Heart right ventricle (tissue), 16 donors: ENCODE data around the gene PKD1L1. TPM values are rescaled to one million over a fixed set of nuclear protein-coding genes. Genes with fewer than 3 reads are reported as not detected.
"Not testable (repeated sequence)": the region's sequence is repeated elsewhere in the genome, so short reads cannot be mapped to it uniquely, and the experiment has no call there.

ENCODE experiments used
- ATAC-seq, 8 donors: fragments of 200-7000 bp; cut with Tn5 transposase; one replicate each; pipeline ENCODE4 v1.9.1; 2020; ENCODE audit warnings: mild to moderate bottlenecking in 8 of 8, moderate library complexity in 8 of 8, moderate number of reproducible peaks in 1 of 8
- DNase-seq, 2 donors: peaks; one replicate each; pipeline ENCODE4 v3.0.0-alpha.2; 2020
- H3K27ac ChIP-seq, 10 donors: fragments of 200-600 bp; sonication (generic) in 2 of 10; one replicate each; pipeline versions ENCODE4 v1.5.0 to v1.8.0; 2020 to 2022; ENCODE audit warnings: mild to moderate bottlenecking in 3 of 10
- H3K27me3 ChIP-seq, 7 donors: fragments of 200-600 bp; one replicate each; pipeline ENCODE4 v1.8.0; 2021 to 2022; ENCODE audit warnings: mild to moderate bottlenecking in 2 of 7
- H3K36me3 ChIP-seq, 9 donors: fragments of 200-600 bp; sonication (generic) in 1 of 9; one replicate each; pipeline versions ENCODE4 v1.5.0 to v1.8.0; 2020 to 2022; ENCODE audit warnings: mild to moderate bottlenecking in 2 of 9
- H3K4me1 ChIP-seq, 9 donors: fragments of 200-600 bp; sonication (generic) in 1 of 9; one replicate each; pipeline versions ENCODE4 v1.5.0 to v1.8.0; 2020 to 2022; ENCODE audit warnings: mild to moderate bottlenecking in 4 of 9
- H3K4me3 ChIP-seq, 10 donors: fragments of 200-600 bp; sonication (generic) in 2 of 10; one replicate each; pipeline versions ENCODE4 v1.5.0 to v1.8.0; 2020 to 2022; ENCODE audit warnings: mild to moderate bottlenecking in 7 of 10, moderate library complexity in 2 of 10
- H3K9me3 ChIP-seq, 11 donors: fragments of 200-600 bp in 10 of 11; sonication (generic) in 2 of 11; one replicate each; pipeline versions ENCODE4 v1.5.0 to v1.8.0; 2013 to 2022; ENCODE audit warnings: mild to moderate bottlenecking in 2 of 11, control low read depth in 1 of 11, moderate library complexity in 1 of 11
- CTCF ChIP-seq, 9 donors: fragments of 200-600 bp; sonication (generic) in 2 of 9; IDR thresholded peaks; one replicate each; pipeline versions ENCODE4 v1.5.0 to v1.8.0; 2021 to 2022; ENCODE audit warnings: antibody characterized with exemption in 9 of 9, mild to moderate bottlenecking in 5 of 9, moderate library complexity in 1 of 9
- WGBS, 2 donors: extraction: QIAGEN DNeasy Blood & Tissue Kit; methylation state at CpG; one replicate each; pipeline ENCODE4 v1.1.7; 2013; ENCODE audit warnings: inconsistent platforms in 1 of 2; 5-methylcytosine and 5-hydroxymethylcytosine counted together
- intact Hi-C, 10 donors: fragments of 100-400 bp; cut with DNase I; formaldehyde crosslinking; loops; one replicate each; pipeline versions ENCODE4 v1.11.1 to v1.14.2; 2022
- polyA plus RNA-seq, 2 donors: library from polyadenylated mRNA; stranded (reverse); fragments of 200-250 nt; gene quantifications; one replicate each; pipeline ENCODE4 v1.2.3, GENCODE V29; 2013
- total RNA-seq, 10 donors: library from RNA; stranded (reverse); fragmentation: NEBNext Ultra II Directional in 3 of 10; extraction: Animal tissue kit (Norgen Biotek cat#: 25700) in 3 of 10; gene quantifications; one replicate each; pipeline versions ENCODE4 v1.2.1 to v1.2.4, GENCODE V29; 2021 to 2023
- donor health status: Arrhythmogenic right ventricular cardiomyopathy.
- donor health status: ischemic (EF 13 %, LVEDD 7.1; RV severe dilation, severe dysfunction).
- donor health status: healthy with polysubstance abuse.
- donor health status: DM: no; HTN: yes; CAD: no.
- donor health status: DM: no; HTN: no; CAD: no.
- donor health status: ischemic (EF 25% LVEDD 6.9; RV normal size, moderate dysfunction).
- donor health status: ischemic (EF 25% LVEDD 5.7; RV mildly dilated, moderate dysfunction).
- donor health status: healthy.
- donor health status: DM: yes; HTN: yes; CAD: no.
- donor health status: Ischemic cardiomyopathy.
- donor health status: ischemic (EF 35%, LVEDD 5.7; RV mildly dilated, moderate dysfunction).
- donor health status: nonischemic (EF 11% LVEDD 7.7; RV severe dilation, severe dysfunction).
- donor health status: DM: yes; HTN: yes; CAD: no.
- donor health status: PGD.
- donor health status: ischemic (EF 29% LVEDD 5.4; RV normal size, mild dysfunction).
- donor health status: nonischemic (EF 23%, LVEDD 6.1; RV moderate dilation, normal function).

PKD1L1 gene
- total and polyA plus RNA-seq, 12 donors, result 1.5 to 4.7 (median 2.4) TPM

- intact Hi-C loops, result loop anchor here in 2 of 10 donors (10.0 kb wide), 1 partner anchor 165 kb away; no protein-coding TSS in a partner anchor
- 96 to 99% methylated on average over 6 of the region's 6 CpGs for WGBS, 2 donors
- DNase-seq (no peak), ATAC-seq (no peak)
- H3K36me3 ChIP-seq, result peaks cover 0 to 16% (median 0%) of the 10 kb centered on the region in 9 donors
- H3K4me3 ChIP-seq, result no peak overlapping the region
- TF ChIP-seq CTCF (IDR thresholded peaks at IDR 0.05), result no peak
- no peaks in the 10 kb centered on the region for H3K27me3 ChIP-seq
- no peak overlapping the region for H3K27ac ChIP-seq
- H3K4me1 ChIP-seq, result no peaks in the 10 kb centered on the region
- H3K9me3 ChIP-seq, result no peaks in the 10 kb centered on the region
These were observed 148.7 kb downstream of the PKD1L1 start for GRCh38 chr7:47799524-47799923.

- H3K4me3 ChIP-seq, result no peak overlapping the region
- H3K36me3 ChIP-seq, result peaks cover 0 to 9% (median 0%) of the 10 kb centered on the region in 9 donors
- ATAC-seq (no peak), DNase-seq (no peak)
- no peak for TF ChIP-seq CTCF (IDR thresholded peaks at IDR 0.05)
- WGBS, 2 donors, result 88 to 92% methylated on average over 4 of the region's 4 CpGs
- intact Hi-C loops, result loop anchor here in 2 of 10 donors (10.0 kb wide), 1 partner anchor 168 kb away; no protein-coding TSS in a partner anchor
- no peak overlapping the region for H3K27ac ChIP-seq
- no peaks in the 10 kb centered on the region for H3K9me3 ChIP-seq
- H3K27me3 ChIP-seq, result no peaks in the 10 kb centered on the region
- no peaks in the 10 kb centered on the region for H3K4me1 ChIP-seq
These were observed 151.9 kb downstream of the PKD1L1 start for GRCh38 chr7:47796347-47796746.

GRCh38 chr7:47795631-47796030 is 152.6 kb downstream of the PKD1L1 start:
- peaks cover 0 to 9% (median 0%) of the 10 kb centered on the region in 9 donors for H3K36me3 ChIP-seq
- no peaks in the 10 kb centered on the region for H3K4me1 ChIP-seq
- DNase-seq, result no peak
- H3K27ac ChIP-seq, result no peak overlapping the region
- ATAC-seq, result no peak
- no peaks in the 10 kb centered on the region for H3K27me3 ChIP-seq
- H3K9me3 ChIP-seq, result no peaks in the 10 kb centered on the region
- WGBS, 2 donors, result 80 to 88% methylated on average over 2 of the region's 2 CpGs
- H3K4me3 ChIP-seq, result no peak overlapping the region
- intact Hi-C loops, result loop anchor here in 2 of 10 donors (10.0 kb wide), 1 partner anchor 169 kb away; no protein-coding TSS in a partner anchor
- TF ChIP-seq CTCF (IDR thresholded peaks at IDR 0.05), result no peak

GRCh38 chr7:47795126-47795525 is 153.1 kb downstream of the PKD1L1 start:
- H3K27me3 ChIP-seq, ATAC-seq, H3K4me3 ChIP-seq, H3K4me1 ChIP-seq, H3K9me3 ChIP-seq, H3K27ac ChIP-seq, DNase-seq, H3K36me3 ChIP-seq: not testable (repeated sequence)
- intact Hi-C loops, result loop anchor here in 2 of 10 donors (10.0 kb wide), 1 partner anchor 170 kb away; no protein-coding TSS in a partner anchor

- Histone ChIP-seq H3K27me3 (no peaks in the 10 kb centered on the region), H3K4me3 (no peak overlapping the region), H3K9me3 (no peaks in the 10 kb centered on the region), H3K4me1 (no peaks in the 10 kb centered on the region), H3K36me3 (peaks cover 0 to 7% (median 0%) of the 10 kb centered on the region in 9 donors), H3K27ac (no peak overlapping the region)
- ATAC-seq (no peak), DNase-seq (no peak)
- WGBS, 2 donors, result 64 to 70% methylated on average over 4 of the region's 4 CpGs
- no peak for TF ChIP-seq CTCF (IDR thresholded peaks at IDR 0.05)
- intact Hi-C loops, result loop anchor here in 2 of 10 donors (10.0 kb wide), 1 partner anchor 171 kb away; no protein-coding TSS in a partner anchor
These were observed 154.2 kb downstream of the PKD1L1 start for GRCh38 chr7:47794016-47794415.

- not testable (repeated sequence) for DNase-seq, ATAC-seq, H3K4me3 ChIP-seq, H3K36me3 ChIP-seq, H3K4me1 ChIP-seq, H3K27ac ChIP-seq, H3K9me3 ChIP-seq, H3K27me3 ChIP-seq
- intact Hi-C loops, result loop anchor here in 2 of 10 donors (10.0 kb wide), 1 partner anchor 172 kb away; no protein-coding TSS in a partner anchor
- WGBS, 2 donors, result 53 to 54% methylated on average over 5 of the region's 5 CpGs
These were observed 155.1 kb downstream of the PKD1L1 start for GRCh38 chr7:47793186-47793585.
